LNCaP clone FGC (cell line): Measurements from ENCODE around the gene WAC.

Source experiments
- DNase-seq: peaks from one replicate; pipeline ENCODE4 v3.0.0-alpha.2; 2011; ENCODE audit warnings: low read depth
- H3K4me3 ChIP-seq: 2 replicates; pipeline ENCODE4 v1.5.1; 2011; ENCODE audit warnings: mild to moderate bottlenecking, low read depth, low read length, control low read depth
- CTCF ChIP-seq: IDR thresholded peaks from 2 replicates; pipeline ENCODE4 v1.5.1; 2012; ENCODE audit warnings: mild to moderate bottlenecking; ENCODE audit not compliant: control insufficient read depth, insufficient read depth; ENCODE audit errors: extremely low read depth

The WAC gene

GRCh38 chr10:28535846-28536245 lies 2.9 kb downstream of the WAC start:
- no peak for TF ChIP-seq CTCF
- no peak overlapping the region for H3K4me3 ChIP-seq
- DNase-seq, result no peak

- no peak for TF ChIP-seq CTCF
- no peak for DNase-seq
- H3K4me3 ChIP-seq, result no peak overlapping the region
Observed at GRCh38 chr10:28538595-28538994, 5.7 kb downstream of the WAC start.

- no peak for DNase-seq
- H3K4me3 ChIP-seq, result no peak overlapping the region
- no peak for TF ChIP-seq CTCF
Observed at GRCh38 chr10:28540145-28540544, 7.2 kb downstream of the WAC start.

GRCh38 chr10:28541717-28542365 lies 8.9 kb downstream of the WAC start:
- DNase-seq, result no peak
- H3K4me3 ChIP-seq, result no peak overlapping the region
- TF ChIP-seq CTCF, result no peak

- TF ChIP-seq CTCF, result no peak
- no peak for DNase-seq
- H3K4me3 ChIP-seq, result no peak overlapping the region
Observed at GRCh38 chr10:28542728-28543127, 9.8 kb downstream of the WAC start.

GRCh38 chr10:28544058-28544457 lies 11.1 kb downstream of the WAC start:
- no peak for TF ChIP-seq CTCF
- DNase-seq, result no peak

GRCh38 chr10:28545967-28546644 lies 13.2 kb downstream of the WAC start:
- TF ChIP-seq CTCF, result no peak
- H3K4me3 ChIP-seq, result no peak overlapping the region
- DNase-seq, result no peak

More at GRCh38 chr10:28544058-28544457, 11.1 kb downstream of the WAC start:
- no peak overlapping the region for H3K4me3 ChIP-seq
